ENCODE measurements around the gene OPN1SW.

OPN1SW gene

GRCh38 chr7:128757203-128757602 is 18.4 kb downstream of the OPN1SW start:
- no peak for DNase-seq

GRCh38 chr7:128755819-128756476 is 19.6 kb downstream of the OPN1SW start:
- no peak for DNase-seq

- DNase-seq, result no peak
Measured at GRCh38 chr7:128755075-128755818, 20.3 kb downstream of the OPN1SW start.

- DNase-seq, result no peak
Measured at GRCh38 chr7:128752251-128752650, 23.3 kb downstream of the OPN1SW start.

GRCh38 chr7:128747327-128748079 is 28.1 kb downstream of the OPN1SW start:
- no peak for DNase-seq

GRCh38 chr7:128745706-128746105 is 29.9 kb downstream of the OPN1SW start:
- DNase-seq, result no peak

- DNase-seq, result peak; percentile 29 to 53
Measured at GRCh38 chr7:128744366-128744905, 31.2 kb downstream of the OPN1SW start.

- DNase-seq, result peak; percentile 54 to 78
Measured at GRCh38 chr7:128743112-128743772, 32.4 kb downstream of the OPN1SW start.

GRCh38 chr7:128742206-128742605 is 33.4 kb downstream of the OPN1SW start:
- DNase-seq, result no peak

GRCh38 chr7:128741491-128741890 is 34.1 kb downstream of the OPN1SW start:
- DNase-seq, result no peak

- DNase-seq, result no peak
Measured at GRCh38 chr7:128740996-128741395, 34.6 kb downstream of the OPN1SW start.

GRCh38 chr7:128739990-128740682 is 35.5 kb downstream of the OPN1SW start:
- DNase-seq, result no peak

- DNase-seq, result peak; percentile 93 to 95
Measured at GRCh38 chr7:128739048-128739962, 36.3 kb downstream of the OPN1SW start, which contains the start of gene CALU. TSS of gene CALU (plus strand) at chr7:128739359. CDS start at chr7:128748584, 9,225 bp downstream.

- DNase-seq, result no peak
Measured at GRCh38 chr7:128738570-128739047, 37.0 kb downstream of the OPN1SW start.

GRCh38 chr7:128737867-128738385 is 37.7 kb downstream of the OPN1SW start:
- DNase-seq, result no peak

- DNase-seq, result no peak
Measured at GRCh38 chr7:128737441-128737840, 38.2 kb downstream of the OPN1SW start.

- peak; percentile 36 to 60 for DNase-seq
Measured at GRCh38 chr7:128735436-128735835, 40.2 kb downstream of the OPN1SW start.

GRCh38 chr7:128734890-128735289 is 40.7 kb downstream of the OPN1SW start:
- DNase-seq, result peak; percentile 51 to 61

GRCh38 chr7:128733278-128733645 is 42.3 kb downstream of the OPN1SW start:
- DNase-seq, result no peak

GRCh38 chr7:128732521-128733277 is 42.9 kb downstream of the OPN1SW start:
- DNase-seq, result no peak
